ENCODE results near the gene ZNF526. TPM values are rescaled to one million over a fixed set of nuclear protein-coding genes. Genes with fewer than 3 reads are reported as not detected.
A peak's percentile ranks its signal among the peaks of the same experiment; 100 is the strongest.

Gene ZNF526
- total RNA-seq, 4 donors from 2014 or later = 3.8 to 6.3 (median 4.0) TPM

- TF ChIP-seq CTCF (IDR thresholded peaks at IDR 0.05) (no peak), POLR2A (IDR thresholded peaks at IDR 0.05) (no peak)
- H3K36me3 ChIP-seq = peaks cover 20 to 99% (median 26%) of the 10 kb centered on the region in 3 donors
- no peaks in the 10 kb centered on the region for H3K9me3 ChIP-seq
- H3K4me1 ChIP-seq = peaks cover 11 to 42% (median 23%) of the 10 kb centered on the region in 3 donors
- intact Hi-C loops (cut with DNase I) = no loop called here
- peak overlapping the region in 1 of 4 donors; percentile 52 for H3K27ac ChIP-seq
- H3K27me3 ChIP-seq = no peaks in the 10 kb centered on the region
- no peak for DNase-seq
- WGBS, 2 donors = 83 to 95% methylated on average over 7 to 8 of the region's 11 CpGs
- H3K4me3 ChIP-seq = no peak overlapping the region
Observed at GRCh38 chr19:42208612-42209011, 11.5 kb upstream of the ZNF526 start.

- Histone ChIP-seq H3K9me3 (no peaks in the 10 kb centered on the region), H3K36me3 (peaks cover 18 to 75% (median 26%) of the 10 kb centered on the region in 3 donors), H3K27ac (no peak overlapping the region), H3K27me3 (no peaks in the 10 kb centered on the region), H3K4me1 (peaks cover 4 to 41% (median 22%) of the 10 kb centered on the region in 3 donors), H3K4me3 (no peak overlapping the region)
- 75 to 76% methylated on average over 1 of the region's 1 CpG for WGBS, 2 donors
- TF ChIP-seq POLR2A (IDR thresholded peaks at IDR 0.05) (no peak), CTCF (IDR thresholded peaks at IDR 0.05) (no peak)
- no peak for DNase-seq
- intact Hi-C loops (cut with DNase I) = no loop called here
Observed at GRCh38 chr19:42212886-42213285, 7.2 kb upstream of the ZNF526 start.

- Histone ChIP-seq H3K9me3 (no peaks in the 10 kb centered on the region), H3K4me3 (no peak overlapping the region), H3K27ac (no peak overlapping the region), H3K4me1 (peaks cover 17 to 52% (median 32%) of the 10 kb centered on the region in 3 donors), H3K36me3 (peaks cover 0 to 55% (median 8%) of the 10 kb centered on the region in 3 donors), H3K27me3 (no peaks in the 10 kb centered on the region)
- no peak for DNase-seq
- intact Hi-C loops (cut with DNase I) = no loop called here
- WGBS, 2 donors = 76 to 86% methylated on average over 10 to 11 of the region's 11 CpGs
- no peak for TF ChIP-seq CTCF (IDR thresholded peaks at IDR 0.05)
- TF ChIP-seq POLR2A (IDR thresholded peaks at IDR 0.05) = no peak
Observed at GRCh38 chr19:42214810-42215485, 5.2 kb upstream of the ZNF526 start.

- peaks cover 0 to 36% (median 7%) of the 10 kb centered on the region in 3 donors for H3K36me3 ChIP-seq
- no peak for DNase-seq
- intact Hi-C loops (cut with DNase I) = no loop called here
- peaks cover 26 to 69% (median 45%) of the 10 kb centered on the region in 3 donors for H3K4me1 ChIP-seq
- no peak for TF ChIP-seq CTCF (IDR thresholded peaks at IDR 0.05)
- TF ChIP-seq POLR2A (IDR thresholded peaks at IDR 0.05) = peak in 1 of 4 donors; percentile 43
- H3K4me3 ChIP-seq = peak overlapping the region; percentile 64 to 93 (median 88)
- peak overlapping the region; percentile 89 to 99 (median 96) for H3K27ac ChIP-seq
- no peaks in the 10 kb centered on the region for H3K9me3 ChIP-seq
- 0% methylated on average over 7 to 10 of the region's 79 CpGs for WGBS, 2 donors
- no peaks in the 10 kb centered on the region for H3K27me3 ChIP-seq
Observed at GRCh38 chr19:42216653-42217519, 3.2 kb upstream of the ZNF526 start.

All from esophagus squamous epithelium (tissue), 5 donors.